Mammary epithelial cell (primary cell): ENCODE data around the gene NTRK1.

Experiments
- CTCF ChIP-seq, 2 donors: IDR thresholded peaks in 1 of 2; conservative IDR thresholded peaks in 1 of 2; 2 replicates each; pipeline ENCODE4 v1.5.1; 2011 to 2012; ENCODE audit warnings: inconsistent platforms in 2 of 2, low read length in 2 of 2, mild to moderate bottlenecking in 2 of 2, control low read depth in 1 of 2, low read depth in 1 of 2; ENCODE audit not compliant: insufficient read depth in 1 of 2; ENCODE audit errors: extremely low read depth in 1 of 2
- EZH2 ChIP-seq: IDR thresholded peaks from 2 replicates; pipeline ENCODE4 v1.6.1; 2012; ENCODE audit warnings: low read length, inconsistent platforms, borderline replicate concordance

DNA sequence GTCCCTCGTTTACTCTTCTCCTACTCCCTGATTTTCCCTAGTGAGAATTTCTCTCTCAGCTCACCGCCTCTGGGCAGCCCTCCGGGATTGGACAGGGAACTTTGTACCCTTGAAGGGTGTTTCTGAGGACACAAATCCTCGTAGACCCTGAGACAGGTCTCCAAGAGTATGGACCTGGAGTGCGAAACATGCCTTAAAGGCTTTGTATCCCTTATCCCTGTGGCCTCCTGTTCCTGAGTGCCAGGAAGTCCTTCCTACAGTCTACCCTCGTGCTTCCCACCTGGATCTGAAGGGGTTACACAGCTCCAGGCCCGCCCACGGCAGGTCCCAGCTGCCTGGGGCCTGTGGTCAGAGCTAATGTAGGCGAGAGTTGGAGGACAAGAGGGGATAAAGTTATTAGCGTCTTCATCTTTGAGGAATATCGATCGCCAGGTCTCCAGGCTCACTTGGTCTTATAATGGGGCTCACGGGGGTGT is 25.3 kb downstream of the NTRK1 start:
- TF ChIP-seq CTCF (conservative IDR thresholded peaks at IDR 0.05 in 1 of 2, IDR thresholded peaks at IDR 0.05 in 1 of 2; ENCODE audit: extremely low read depth in 1 of 2, insufficient read depth in 1 of 2, low read depth in 1 of 2, low read length in 2 of 2) = no peak
- no peak for TF ChIP-seq EZH2
